Stimulated activated CD8-positive, alpha-beta memory T cell treated with anti-CD3 and anti-CD28 coated beads, Interleukin-12 subunit alpha, Interleukin-12 subunit beta, amount 100 ng/mL, for 1 hour (primary cell): ENCODE results near the gene DTWD2.
"Not testable (repeated sequence)": the region's sequence is repeated elsewhere in the genome, so short reads cannot be mapped to it uniquely, and the experiment has no call there.

Experiments
- DNase-seq: peaks from one replicate; pipeline ENCODE4 v3.0.0-alpha.2; 2020; ENCODE audit warnings: low read depth

Gene DTWD2

GRCh38 chr5:118996098-118996497 lies 7.8 kb upstream of the DTWD2 start:
- DNase-seq = no peak

DNA sequence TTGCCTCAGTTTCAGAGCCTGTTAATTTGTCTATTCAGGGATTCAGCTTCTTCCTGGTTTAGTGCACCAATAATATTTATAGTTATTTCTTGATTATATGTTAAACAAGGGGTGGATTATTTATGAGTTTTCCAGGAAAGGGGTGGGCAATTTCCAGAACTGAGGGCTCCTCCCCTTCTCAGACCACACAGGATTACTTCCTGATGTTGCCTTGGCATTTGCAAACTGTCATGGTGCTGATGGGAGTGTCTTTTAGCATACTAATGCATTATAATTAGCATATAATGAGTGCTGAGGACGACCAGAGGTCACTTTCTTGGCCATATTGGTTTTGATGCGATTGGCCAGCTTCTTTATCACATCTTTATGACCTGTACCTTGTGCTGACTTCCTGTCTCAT lies 6.2 kb upstream of the DTWD2 start:
- no peak for DNase-seq

GRCh38 chr5:118993118-118993517 lies 4.8 kb upstream of the DTWD2 start:
- not testable (repeated sequence) for DNase-seq

- not testable (repeated sequence) for DNase-seq
These were observed 3.7 kb upstream of the DTWD2 start for GRCh38 chr5:118992055-118992454.

- no peak for DNase-seq
These were observed 2.2 kb upstream of the DTWD2 start for GRCh38 chr5:118990582-118990981.

DNA sequence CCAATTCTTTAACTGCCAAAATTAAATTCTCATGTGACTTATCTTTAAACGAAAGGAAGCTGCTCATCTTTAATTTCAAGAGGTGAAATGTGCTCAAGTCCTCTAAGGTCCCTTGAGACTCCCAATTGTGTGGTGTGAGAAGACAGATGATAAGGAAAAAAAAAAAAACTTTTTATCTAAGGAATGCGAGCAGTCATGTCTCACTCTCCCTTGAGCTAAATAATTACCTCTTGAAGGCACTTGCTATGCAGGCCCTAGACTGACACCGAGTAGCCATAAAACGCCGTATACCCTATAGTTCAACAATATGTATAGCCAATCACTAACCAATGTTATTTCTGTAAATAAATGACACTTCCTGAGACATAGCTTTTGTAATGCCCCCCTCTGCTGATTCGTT lies 1.5 kb upstream of the DTWD2 start:
- no peak for DNase-seq

- no peak for DNase-seq
These were observed 476 bp upstream of the DTWD2 start for GRCh38 chr5:118988866-118989180.

DNA sequence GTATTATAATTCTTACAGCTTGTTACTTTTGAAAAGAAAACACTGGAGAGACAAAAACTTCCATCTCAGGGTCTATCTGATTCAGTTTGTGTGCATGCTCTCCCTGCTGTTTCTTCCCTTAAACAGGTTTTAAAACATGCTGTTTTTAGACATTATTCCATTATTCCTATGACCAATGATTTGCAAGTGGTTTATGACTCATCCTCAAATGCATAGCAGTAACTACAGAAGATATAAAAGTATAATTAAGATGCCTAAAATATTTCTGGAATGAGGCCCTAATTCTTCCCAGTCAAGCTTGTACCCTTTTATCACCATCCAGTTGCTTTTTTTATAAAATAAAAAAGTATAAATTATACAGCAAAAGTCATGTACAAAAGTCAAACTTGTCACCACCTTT lies 3.7 kb downstream of the DTWD2 start:
- no peak for DNase-seq

- no peak for DNase-seq
These were observed 6.6 kb downstream of the DTWD2 start for GRCh38 chr5:118981783-118982182.

DNA sequence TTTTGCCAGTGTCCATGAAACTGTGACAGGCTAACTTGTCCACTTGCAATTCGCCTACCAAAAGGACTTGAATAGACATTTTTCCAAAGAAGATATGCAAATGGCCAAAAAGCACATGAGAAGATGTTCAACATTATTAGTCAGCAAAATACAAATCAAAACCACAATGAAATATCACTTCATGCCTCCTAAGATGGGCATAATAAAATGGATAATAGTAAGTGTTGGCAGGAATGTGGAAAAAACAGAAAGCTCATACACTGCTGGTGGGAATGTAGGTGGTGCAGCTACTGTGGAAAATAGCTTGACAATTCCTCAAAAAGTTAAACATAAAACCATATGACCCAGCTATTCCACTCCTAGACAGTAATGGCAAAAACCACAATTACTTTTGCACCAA lies 7.9 kb downstream of the DTWD2 start:
- no peak for DNase-seq

GRCh38 chr5:118980017-118980416 lies 8.3 kb downstream of the DTWD2 start:
- DNase-seq = no peak

DNA sequence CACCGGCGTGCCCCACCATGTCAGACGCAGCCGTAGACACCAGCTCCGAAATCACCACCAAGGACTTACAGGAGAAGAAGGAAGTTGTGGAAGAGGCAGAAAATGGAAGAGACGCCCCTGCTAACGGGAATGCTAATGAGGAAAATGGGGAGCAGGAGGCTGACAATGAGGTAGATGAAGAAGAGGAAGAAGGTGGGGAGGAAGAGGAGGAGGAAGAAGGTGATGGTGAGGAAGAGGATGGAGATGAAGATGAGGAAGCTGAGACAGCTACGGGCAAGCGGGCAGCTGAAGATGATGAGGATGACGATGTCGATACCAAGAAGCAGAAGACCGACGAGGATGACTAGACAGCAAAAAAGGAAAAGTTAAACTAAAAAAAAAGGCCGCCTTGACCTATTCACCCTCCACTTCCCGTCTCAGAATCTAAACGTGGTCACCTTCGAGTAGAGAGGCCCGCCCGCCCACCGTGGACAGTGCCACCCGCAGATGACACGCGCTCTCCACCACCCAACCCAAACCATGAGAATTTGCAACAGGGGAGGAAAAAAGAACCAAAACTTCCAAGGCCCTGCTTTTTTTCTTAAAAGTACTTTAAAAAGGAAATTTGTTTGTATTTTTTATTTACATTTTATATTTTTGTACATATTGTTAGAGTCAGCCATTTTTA lies 14.4 kb downstream of the DTWD2 start:
- DNase-seq = not testable (repeated sequence)

GRCh38 chr5:118968925-118969375 lies 19.4 kb downstream of the DTWD2 start:
- DNase-seq = no peak

- DNase-seq = no peak
These were observed 19.9 kb downstream of the DTWD2 start for GRCh38 chr5:118968406-118968911.

DNA sequence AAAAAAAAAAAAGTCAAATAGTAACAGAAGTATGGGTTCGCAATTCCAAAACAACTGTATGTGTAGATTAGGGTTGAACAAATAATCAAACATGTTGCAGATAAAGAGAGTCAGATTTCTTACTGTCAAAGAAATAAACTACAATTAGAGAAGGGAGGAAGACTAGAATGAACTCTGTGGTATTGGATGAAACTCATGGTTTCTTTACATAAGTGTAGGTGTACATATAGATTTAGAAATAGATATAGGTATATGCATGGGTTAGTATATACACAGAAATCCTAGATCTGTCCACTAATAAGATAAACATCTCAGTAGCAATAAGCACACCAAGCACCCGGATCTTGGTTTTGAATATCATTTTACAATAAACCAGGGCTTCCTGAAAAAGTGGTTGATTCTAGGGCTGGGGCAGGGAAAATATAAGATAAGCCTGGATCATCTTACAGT lies 21.3 kb downstream of the DTWD2 start:
- DNase-seq = no peak

DNA sequence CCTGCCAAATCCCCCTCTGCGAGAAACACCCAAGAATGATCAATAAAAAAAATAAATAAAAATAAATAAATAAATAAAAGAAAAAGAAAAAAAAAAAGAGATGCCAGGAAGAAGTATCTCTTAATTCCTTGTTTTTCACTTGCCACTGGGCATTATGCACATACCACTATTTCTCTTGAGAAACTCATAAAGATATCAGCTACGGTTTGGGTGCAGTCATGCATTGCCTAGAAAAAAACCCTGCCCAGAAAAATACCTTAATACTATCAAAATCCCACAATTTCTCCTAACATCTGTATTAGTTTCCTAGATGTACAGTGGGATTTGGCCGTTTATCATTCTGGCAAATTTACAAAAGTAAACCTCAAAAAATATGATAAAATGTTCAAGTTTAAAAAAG lies 22.5 kb downstream of the DTWD2 start:
- DNase-seq = no peak

GRCh38 chr5:118964970-118965369 lies 23.4 kb downstream of the DTWD2 start:
- not testable (repeated sequence) for DNase-seq

DNA sequence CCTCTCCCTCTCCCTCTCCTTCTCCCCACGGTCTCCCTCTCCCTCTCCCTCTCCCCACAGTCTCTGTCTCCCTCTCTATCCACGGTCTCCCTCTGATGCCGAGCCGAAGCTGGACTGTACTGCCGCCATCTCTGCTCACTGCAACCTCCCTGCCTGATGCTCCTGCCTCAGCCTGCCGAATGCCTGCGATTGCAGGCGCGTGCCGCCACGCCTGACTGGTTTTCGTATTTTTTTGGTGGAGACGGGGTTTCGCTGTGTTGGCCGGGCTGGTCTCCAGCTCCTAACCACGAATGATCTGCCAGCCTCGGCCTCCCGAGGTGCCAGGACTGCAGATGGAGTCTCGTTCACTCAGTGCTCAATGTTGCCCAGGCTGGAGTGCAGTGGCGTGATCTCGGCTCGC lies 24.0 kb downstream of the DTWD2 start:
- not testable (repeated sequence) for DNase-seq

DNA sequence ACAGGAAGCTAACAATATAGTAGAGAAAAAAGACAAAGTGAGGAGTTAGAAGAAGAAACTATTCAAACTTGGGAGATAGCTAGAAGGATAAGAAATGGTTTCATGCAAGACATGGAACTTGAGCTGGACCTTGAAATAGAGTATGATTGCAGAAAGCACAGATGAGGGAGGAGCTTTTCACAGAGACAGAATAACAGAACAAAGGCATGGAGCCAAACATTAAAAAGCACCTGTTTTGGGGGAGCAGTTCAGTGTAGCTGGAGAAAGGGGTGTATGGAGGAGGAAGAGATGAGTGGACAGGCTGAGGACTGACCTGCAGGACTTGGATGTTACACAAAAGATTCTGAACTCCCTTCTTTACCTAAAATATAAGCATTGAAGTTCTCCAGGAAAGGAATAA lies 25.2 kb downstream of the DTWD2 start:
- no peak for DNase-seq

DNA sequence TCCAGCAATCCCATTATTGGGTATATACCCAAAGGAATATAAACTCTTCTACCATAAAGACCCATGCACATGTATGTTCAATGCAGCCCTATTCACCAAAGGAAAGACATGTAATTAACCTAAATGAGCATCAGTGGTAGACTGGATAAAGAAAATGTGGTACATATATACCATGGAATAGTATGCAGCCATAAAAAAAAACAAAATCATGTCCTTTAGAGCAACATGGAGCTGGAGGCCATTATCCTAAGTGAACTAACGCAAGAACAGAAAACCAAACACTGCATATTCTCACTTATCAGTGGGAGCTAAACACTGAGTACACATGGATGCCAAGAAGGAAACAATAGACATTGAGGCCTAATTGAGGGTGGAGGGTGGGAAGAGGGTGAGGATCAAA lies 27.8 kb downstream of the DTWD2 start:
- no peak for DNase-seq

DNA sequence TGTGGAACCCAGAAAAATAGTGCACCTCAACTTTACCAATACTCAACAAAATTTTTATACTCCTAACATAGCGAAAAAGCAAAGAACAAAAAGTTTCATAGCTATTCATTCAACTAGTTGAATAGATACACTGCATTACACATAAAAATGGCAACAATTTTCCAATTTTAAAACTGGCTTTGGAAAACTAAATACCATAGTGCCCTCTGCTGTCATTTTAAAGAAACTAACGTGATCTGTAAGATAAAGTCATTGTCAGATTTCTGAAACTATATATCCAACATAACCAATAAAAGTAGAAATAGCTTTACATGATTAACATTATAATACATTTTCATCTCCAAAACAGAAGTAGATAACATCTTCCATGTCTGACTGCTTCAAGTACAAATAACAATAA lies 31.6 kb downstream of the DTWD2 start:
- DNase-seq = no peak

DNA sequence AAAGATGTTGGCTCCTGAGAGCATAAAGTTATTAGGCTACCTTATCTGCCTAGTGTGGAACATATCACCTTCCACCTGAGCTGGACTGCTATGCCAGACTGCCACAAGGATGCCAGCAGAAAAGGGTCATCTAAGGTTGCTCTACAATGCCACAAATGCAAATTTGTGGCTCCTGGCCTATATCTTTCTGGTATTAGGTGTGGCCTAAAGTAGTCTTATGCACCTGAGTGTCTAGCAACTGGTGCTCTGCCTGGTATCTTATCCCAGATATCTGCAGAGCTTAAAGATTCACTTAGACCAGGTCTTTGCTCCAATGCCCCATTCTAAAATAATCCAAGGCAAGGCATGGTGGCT lies 34.7 kb downstream of the DTWD2 start:
- DNase-seq = no peak

- no peak for DNase-seq
These were observed 35.2 kb downstream of the DTWD2 start for GRCh38 chr5:118952992-118953651.

GRCh38 chr5:118952306-118952705 lies 36.0 kb downstream of the DTWD2 start:
- DNase-seq = not testable (repeated sequence)
